HCT116 (cell line): ENCODE measurements around the gene GALNS. TPM values are rescaled to one million over a fixed set of nuclear protein-coding genes. Genes with fewer than 3 reads are reported as not detected.

Experiments
- ATAC-seq: fragments of 200-7000 bp; cut with Tn5 transposase; 2 replicates; pipeline ENCODE4 v1.9.1; 2020; ENCODE audit warnings: mild to moderate bottlenecking, moderate library complexity
- BruUV-seq: library from RNA; stranded (reverse); fragments of 400-500 nt; replicated peaks from 2 replicates; lab custom pipeline; 2021; lab: Mats Ljungman, UMichigan
- CTCF ChIA-PET: fragments of 300-600 bp; sonication (Branson Sonifier 250); formaldehyde crosslinking; loops from one replicate; lab custom pipeline; 2021; ENCODE audit warnings: antibody characterized with exemption; lab: Charles Lee
- POLR2A ChIA-PET: fragments of 300-600, 350-600 bp; sonication (Branson Sonifier 250); formaldehyde crosslinking; loops from one replicate; lab custom pipeline; 2021; ENCODE audit warnings: antibody characterized with exemption; lab: Charles Lee
- RAD21 ChIA-PET, 2 experiments: fragments of 300-600 bp; sonication (Branson Sonifier 250); formaldehyde crosslinking; loops; one replicate each; lab custom pipeline; 2023; ENCODE audit warnings: low total read pairs in 2 of 2; ENCODE audit not compliant: uncharacterized antibody in 2 of 2, unreplicated experiment in 2 of 2, low non-redundant PET in 1 of 2; lab: Charles Lee
- DNase-seq: peaks from one replicate; pipeline ENCODE4 v3.0.0-alpha.2; 2010; ENCODE audit warnings: low read depth, low spot score
- H2AFZ ChIP-seq: fragments of 200-600 bp; shearing (Covaris generic), sonication (generic); 2 replicates; pipeline ENCODE4 v1.6.1; 2017; ENCODE audit warnings: low read depth, mixed run types, mixed read lengths, antibody characterized with exemption, low read length; ENCODE audit not compliant: poor library complexity, severe bottlenecking
- H3K27ac ChIP-seq: 2 replicates; pipeline ENCODE4 v1.5.1; 2012; ENCODE audit warnings: low read depth, low read length
- H3K27me3 ChIP-seq: fragments of 200-600 bp; sonication (generic); 2 replicates; pipeline ENCODE4 v1.6.1; 2016; ENCODE audit warnings: mixed run types, low read length, mixed read lengths; ENCODE audit not compliant: insufficient read depth
- H3K36me3 ChIP-seq, 2 experiments: fragments of 200-500 bp in 1 of 2; fragments of 200-600 bp in 1 of 2; sonication (Bioruptor generic) in 1 of 2; sonication (generic) in 1 of 2; 2 replicates each; pipeline versions ENCODE4 v1.5.1 to v1.6.1; 2014 to 2016; ENCODE audit warnings: low read length in 2 of 2, inconsistent platforms in 1 of 2, mixed read lengths in 1 of 2, mixed run types in 1 of 2; ENCODE audit not compliant: insufficient read depth in 2 of 2, control insufficient read depth in 1 of 2
- H3K4me1 ChIP-seq, 2 experiments: fragments of 200-600 bp in 1 of 2; sonication (generic) in 1 of 2; 2 replicates each; pipeline versions ENCODE4 v1.5.1 to v1.6.1; 2012 to 2017; ENCODE audit warnings: low read length in 2 of 2, inconsistent platforms in 1 of 2, mild to moderate bottlenecking in 1 of 2, mixed read lengths in 1 of 2, mixed run types in 1 of 2, moderate library complexity in 1 of 2; ENCODE audit not compliant: insufficient read depth in 2 of 2, control insufficient read depth in 1 of 2
- H3K4me2 ChIP-seq: fragments of 200-600 bp; sonication (generic); 2 replicates; pipeline ENCODE4 v1.6.1; 2017; ENCODE audit warnings: mixed run types, low read length, mixed read lengths
- H3K4me3 ChIP-seq, 2 experiments: fragments of 200-600 bp in 1 of 2; sonication (generic) in 1 of 2; replicated peaks in 1 of 2; 2 replicates each; pipeline ENCODE4 v1.5.1; 2011 to 2016; ENCODE audit warnings: low read length in 2 of 2, control low read depth in 1 of 2, low read depth in 1 of 2, mild to moderate bottlenecking in 1 of 2, mixed read lengths in 1 of 2, mixed run types in 1 of 2
- H3K79me2 ChIP-seq: fragments of 200-600 bp; sonication (generic); 2 replicates; pipeline ENCODE4 v1.6.1; 2017; ENCODE audit warnings: mild to moderate bottlenecking, mixed run types, low read length, moderate library complexity, mixed read lengths; ENCODE audit not compliant: insufficient read depth
- H3K9ac ChIP-seq: fragments of 200-600 bp; sonication (generic); 2 replicates; pipeline ENCODE4 v1.6.1; 2016; ENCODE audit warnings: low read length, mixed read lengths
- H3K9me2 ChIP-seq: fragments of 200-600 bp; sonication (generic), shearing (Covaris generic); 2 replicates; pipeline ENCODE4 v1.6.1; 2017; ENCODE audit warnings: mixed run types, mild to moderate bottlenecking, moderate library complexity; ENCODE audit not compliant: insufficient read depth
- H3K9me3 ChIP-seq, 2 experiments: fragments of 200-500 bp in 1 of 2; fragments of 200-600 bp in 1 of 2; sonication (Bioruptor generic) in 1 of 2; sonication (generic) in 1 of 2; 2 replicates each; pipeline ENCODE4 v1.6.1; 2014 to 2017; ENCODE audit warnings: low read length in 2 of 2, mixed read lengths in 2 of 2, inconsistent platforms in 1 of 2, low read depth in 1 of 2, mild to moderate bottlenecking in 1 of 2, mixed run types in 1 of 2, moderate library complexity in 1 of 2; ENCODE audit not compliant: control insufficient read depth in 1 of 2, insufficient read depth in 1 of 2
- H4K20me1 ChIP-seq: fragments of 200-600 bp; sonication (generic), shearing (Covaris generic); 2 replicates; pipeline ENCODE4 v1.6.1; 2017; ENCODE audit warnings: mixed run types, mild to moderate bottlenecking, moderate library complexity; ENCODE audit not compliant: insufficient read depth
- CEBPB ChIP-seq: IDR thresholded peaks from 2 replicates; pipeline ENCODE4 v1.6.1; 2012; ENCODE audit warnings: low read depth
- ELF1 ChIP-seq: IDR thresholded peaks from 2 replicates; pipeline ENCODE4 v1.6.1; 2012; ENCODE audit warnings: low read depth, borderline replicate concordance
- EZH2 ChIP-seq: fragments of 200-600 bp; sonication (generic); IDR thresholded peaks from 2 replicates; pipeline ENCODE4 v1.6.1; 2017; ENCODE audit warnings: antibody characterized with exemption, mixed run types
- EZH2phosphoT487 ChIP-seq: fragments of 200-600 bp; IDR thresholded peaks from 2 replicates; pipeline ENCODE4 v1.6.1; 2018; ENCODE audit warnings: antibody characterized with exemption, borderline replicate concordance
- FOSL1 ChIP-seq: IDR thresholded peaks from 2 replicates; pipeline ENCODE4 v1.6.1; 2012; ENCODE audit warnings: low read depth
- POLR2A ChIP-seq: IDR thresholded peaks from 2 replicates; pipeline ENCODE4 v1.7.0; 2011; ENCODE audit warnings: borderline replicate concordance; ENCODE audit not compliant: insufficient read depth, insufficient read length; ENCODE audit errors: extremely low read depth
- POLR2AphosphoS5 ChIP-seq: IDR thresholded peaks from 2 replicates; pipeline ENCODE4 v1.6.1; 2011; ENCODE audit warnings: mild to moderate bottlenecking, low read depth, low read length, moderate library complexity
- RAD21 ChIP-seq: IDR thresholded peaks from 2 replicates; pipeline ENCODE4 v1.6.1; 2012; ENCODE audit warnings: low read depth, mild to moderate bottlenecking
- SRF ChIP-seq: IDR thresholded peaks from 2 replicates; pipeline ENCODE4 v1.6.1; 2012; ENCODE audit warnings: low read depth
- ZFX ChIP-seq: fragments of 450-650 bp; IDR thresholded peaks from 2 replicates; pipeline ENCODE4 v1.6.1; 2017
- ZNF274 ChIP-seq: fragments of 200-500 bp; sonication (Bioruptor generic); IDR thresholded peaks from 2 replicates; pipeline ENCODE4 v1.6.1; 2014; ENCODE audit warnings: mild to moderate bottlenecking, low read depth, low read length, inconsistent platforms
- intact Hi-C: fragments of 100-400 bp; cut with micrococcal nuclease; formaldehyde crosslinking; loops from 2 replicates; pipeline ENCODE4 v1.10.0; 2022
- total RNA-seq: library from RNA; stranded (reverse); gene quantifications from one replicate; pipeline ENCODE4 v1.2.1, GENCODE V29; 2021; ENCODE audit not compliant: unreplicated experiment
- TF ChIP-seq, protein P1 (sequence below): IDR thresholded peaks from 2 replicates; pipeline ENCODE4 v1.6.1; 2012
- TF ChIP-seq, protein P2 (sequence below): IDR thresholded peaks from 2 replicates; pipeline ENCODE4 v1.6.1; 2011; ENCODE audit warnings: mild to moderate bottlenecking, low read length, moderate library complexity; ENCODE audit not compliant: insufficient replicate concordance; ENCODE audit errors: extremely low read depth

Gene GALNS
- total RNA-seq, 1 experiment from 2014 or later, result 44.6 TPM

DNA sequence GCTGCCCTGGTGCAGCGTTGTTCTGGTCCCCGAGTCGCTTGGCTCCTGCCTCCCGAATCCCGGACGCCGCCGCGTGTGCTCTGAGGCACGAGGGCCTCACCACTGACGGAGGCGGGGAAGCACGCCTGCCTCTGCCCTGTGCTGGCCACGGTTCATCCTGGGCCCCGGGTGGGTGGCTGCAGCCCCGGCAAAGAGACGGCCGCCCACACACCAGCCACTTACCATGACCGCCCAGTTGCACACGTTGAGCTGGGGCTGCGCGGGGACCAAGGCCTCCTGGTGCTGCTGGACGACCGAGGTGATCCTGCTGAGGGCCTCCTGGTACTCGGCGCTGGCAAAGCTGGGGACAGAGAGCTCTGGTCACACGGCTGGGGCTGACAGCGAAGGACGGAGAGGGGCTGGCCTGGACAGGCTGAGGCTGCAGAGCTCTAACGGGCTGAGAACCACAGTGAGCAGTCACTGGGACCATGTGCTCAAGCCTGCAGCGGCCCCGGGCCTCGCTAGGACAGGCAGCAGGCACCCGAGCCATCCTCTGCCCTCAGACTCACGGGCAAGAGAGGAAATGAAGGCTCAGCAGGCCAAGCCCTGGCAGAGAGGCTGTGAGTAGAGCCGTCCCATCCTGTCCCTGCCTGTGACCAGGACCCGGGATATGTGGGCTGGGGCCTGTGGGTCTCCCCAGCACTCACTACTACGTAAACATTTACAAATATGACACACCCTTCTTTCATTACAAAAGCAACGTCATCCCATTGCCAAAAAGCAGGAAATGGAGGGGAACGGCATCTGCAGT lies 38.8 kb downstream of the GALNS start:
- BruUV-seq, result no TSS peak
- Histone ChIP-seq H3K9ac (no peak overlapping the region), H3K9me3 (no peaks in the 10 kb centered on the region), H3K27ac (no peak overlapping the region; the same call in 1 of the 2 replicates), H3K9me2 (no peaks in the 10 kb centered on the region), H3K79me2 (no peaks in the 10 kb centered on the region), H2AFZ (no peak overlapping the region), H4K20me1 (no peaks in the 10 kb centered on the region), H3K27me3 (no peaks in the 10 kb centered on the region), H3K4me3 (no peak overlapping the region), H3K4me1 (peaks cover 9 to 18% of the 10 kb centered on the region in 2 experiments), H3K4me2 (no peak overlapping the region), H3K36me3 (no peaks in the 10 kb centered on the region)
- ChIA-PET RAD21 (no interaction called here), POLR2A (no interaction called here), CTCF (interaction anchor here (1.1 to 2.4 kb wide), 2 partner anchors 39 to 349 kb away, joined by 3 to 9 read pairs; partner anchors contain the start of genes GALNS and TRAPPC2L)
- intact Hi-C loops, result loop anchor here (10.0 kb wide), 2 partner anchors 237 to 747 kb away; partner anchors contain the start of gene RPL13
- peak; percentile 21; the same call in 1 of the 2 replicates for TF ChIP-seq POLR2AphosphoS5
- no peak for TF ChIP-seq EZH2phosphoT487
- TF ChIP-seq FOSL1, result no peak
- 0 out of 2 replicates have a peak, but pooled peaks have one; percentile 6 for TF ChIP-seq ZFX
- no peak for DNase-seq
- no peak for ATAC-seq

DNA sequence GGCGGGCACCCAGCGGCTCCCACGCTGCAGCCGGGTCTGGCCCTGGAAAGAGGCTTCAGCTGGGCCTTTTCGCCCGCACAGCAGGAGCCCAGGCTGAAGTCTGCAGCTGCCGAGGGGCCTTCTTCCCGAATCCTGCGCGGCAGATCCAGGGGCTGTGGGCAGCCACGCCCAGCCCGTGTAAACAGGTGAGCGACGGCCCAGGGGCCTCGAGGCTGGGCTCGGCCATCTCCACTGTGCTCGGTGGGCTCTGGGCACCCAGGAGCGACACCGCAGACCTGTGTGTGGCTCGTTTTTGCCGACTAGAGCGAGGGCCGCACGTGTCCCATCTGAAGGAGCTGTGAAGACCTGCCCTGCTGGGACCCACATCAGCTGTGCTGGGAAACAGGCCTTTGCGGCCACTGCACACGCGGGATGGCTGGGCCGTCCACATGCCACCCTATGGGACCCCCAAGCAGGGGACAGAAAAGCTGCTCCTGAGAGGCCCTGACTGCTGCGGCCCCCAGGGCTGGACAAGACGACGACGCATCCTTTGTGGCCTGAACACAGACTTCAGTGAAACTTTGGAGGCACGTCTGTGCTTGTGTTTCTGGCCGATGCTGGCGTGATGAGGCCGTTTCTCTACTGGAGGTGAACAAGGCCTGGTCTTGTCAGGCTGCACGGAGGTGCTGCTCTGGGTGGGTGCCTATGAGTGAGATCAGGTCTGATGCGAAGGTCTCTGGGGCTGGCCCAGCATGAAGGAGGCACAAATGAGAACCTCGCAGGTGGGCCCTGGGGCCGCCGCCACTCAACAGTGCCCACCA lies 39.8 kb downstream of the GALNS start:
- Histone ChIP-seq H2AFZ (no peak overlapping the region), H3K27me3 (no peaks in the 10 kb centered on the region), H4K20me1 (no peaks in the 10 kb centered on the region), H3K4me3 (no peak overlapping the region), H3K4me1 (peaks cover 11 to 29% of the 10 kb centered on the region in 2 experiments), H3K4me2 (no peak overlapping the region), H3K9ac (no peak overlapping the region), H3K9me3 (no peaks in the 10 kb centered on the region), H3K79me2 (no peaks in the 10 kb centered on the region), H3K36me3 (no peaks in the 10 kb centered on the region), H3K9me2 (no peaks in the 10 kb centered on the region), H3K27ac (no peak overlapping the region)
- ChIA-PET RAD21 (no interaction called here), POLR2A (no interaction called here), CTCF (interaction anchor here (2.4 kb wide), 1 partner anchor 40 kb away, joined by 9 read pairs; the partner anchor contains the start of genes GALNS and TRAPPC2L)
- BruUV-seq, result no TSS peak
- DNase-seq, result no peak
- intact Hi-C loops, result loop anchor here (1.0 to 10.0 kb wide), 4 partner anchors 40 to 748 kb away; partner anchors contain the start of genes RPL13 and TRAPPC2L
- no peak for ATAC-seq
- TF ChIP-seq SRF (no peak), CEBPB (no peak), FOSL1 (no peak), POLR2AphosphoS5 (no peak), POLR2A (no peak), EZH2phosphoT487 (no peak), ELF1 (no peak), EZH2 (no peak), ZNF274 (no peak), RAD21 (no peak)
- TF ChIP-seq, protein P1, sequence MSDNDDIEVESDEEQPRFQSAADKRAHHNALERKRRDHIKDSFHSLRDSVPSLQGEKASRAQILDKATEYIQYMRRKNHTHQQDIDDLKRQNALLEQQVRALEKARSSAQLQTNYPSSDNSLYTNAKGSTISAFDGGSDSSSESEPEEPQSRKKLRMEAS, result no peak
- TF ChIP-seq, protein P2, sequence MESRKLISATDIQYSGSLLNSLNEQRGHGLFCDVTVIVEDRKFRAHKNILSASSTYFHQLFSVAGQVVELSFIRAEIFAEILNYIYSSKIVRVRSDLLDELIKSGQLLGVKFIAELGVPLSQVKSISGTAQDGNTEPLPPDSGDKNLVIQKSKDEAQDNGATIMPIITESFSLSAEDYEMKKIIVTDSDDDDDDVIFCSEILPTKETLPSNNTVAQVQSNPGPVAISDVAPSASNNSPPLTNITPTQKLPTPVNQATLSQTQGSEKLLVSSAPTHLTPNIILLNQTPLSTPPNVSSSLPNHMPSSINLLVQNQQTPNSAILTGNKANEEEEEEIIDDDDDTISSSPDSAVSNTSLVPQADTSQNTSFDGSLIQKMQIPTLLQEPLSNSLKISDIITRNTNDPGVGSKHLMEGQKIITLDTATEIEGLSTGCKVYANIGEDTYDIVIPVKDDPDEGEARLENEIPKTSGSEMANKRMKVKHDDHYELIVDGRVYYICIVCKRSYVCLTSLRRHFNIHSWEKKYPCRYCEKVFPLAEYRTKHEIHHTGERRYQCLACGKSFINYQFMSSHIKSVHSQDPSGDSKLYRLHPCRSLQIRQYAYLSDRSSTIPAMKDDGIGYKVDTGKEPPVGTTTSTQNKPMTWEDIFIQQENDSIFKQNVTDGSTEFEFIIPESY, result no peak
